Activated T-helper 1 cell treated with anti-CD3 and anti-CD28 coated beads, Interleukin-12 subunit alpha, Interleukin-12 subunit beta, Interleukin-2, Interleukin-4 antibody, amounts not matched to agents 30 ng/mL and 10 ng/mL and 1 ng/mL, durations not matched to agents 14 hours and 24 hours and 36 hours (primary cell): ENCODE measurements around the gene CABLES1. TPM values are rescaled to one million over a fixed set of nuclear protein-coding genes. Genes with fewer than 3 reads are reported as not detected.

Experiments used
- DNase-seq: peaks from one replicate; pipeline ENCODE4 v3.0.0; 2021; ENCODE audit warnings: low spot score
- H3K27ac Mint-ChIP-seq: one replicate; pipeline ENCODE4 v1.8.0; 2021; ENCODE audit warnings: mild to moderate bottlenecking, mixed read lengths
- H3K27me3 Mint-ChIP-seq: one replicate; pipeline ENCODE4 v1.8.0; 2022; ENCODE audit warnings: mild to moderate bottlenecking, moderate library complexity, mixed read lengths; ENCODE audit not compliant: insufficient read depth
- H3K36me3 Mint-ChIP-seq: one replicate; pipeline ENCODE4 v1.8.0; 2021; ENCODE audit warnings: low read depth, mixed read lengths
- H3K4me1 Mint-ChIP-seq: one replicate; pipeline ENCODE4 v1.8.0; 2021; ENCODE audit warnings: low read depth, mixed read lengths
- H3K4me3 Mint-ChIP-seq: one replicate; pipeline ENCODE4 v1.8.0; 2021; ENCODE audit warnings: mild to moderate bottlenecking, moderate library complexity, mixed read lengths
- H3K9me3 Mint-ChIP-seq: one replicate; pipeline ENCODE4 v1.8.0; 2021; ENCODE audit warnings: mixed read lengths
- intact Hi-C: fragments of 100-400 bp; cut with micrococcal nuclease; formaldehyde crosslinking; loops from one replicate; pipeline ENCODE4 v1.15.1; 2024
- total RNA-seq: library from RNA; stranded (reverse); gene quantifications from 2 replicates; pipeline ENCODE4 v1.2.3, GENCODE V29; 2022

The CABLES1 gene
- total RNA-seq, 1 donor from 2014 or later, result 3.2 TPM

DNA sequence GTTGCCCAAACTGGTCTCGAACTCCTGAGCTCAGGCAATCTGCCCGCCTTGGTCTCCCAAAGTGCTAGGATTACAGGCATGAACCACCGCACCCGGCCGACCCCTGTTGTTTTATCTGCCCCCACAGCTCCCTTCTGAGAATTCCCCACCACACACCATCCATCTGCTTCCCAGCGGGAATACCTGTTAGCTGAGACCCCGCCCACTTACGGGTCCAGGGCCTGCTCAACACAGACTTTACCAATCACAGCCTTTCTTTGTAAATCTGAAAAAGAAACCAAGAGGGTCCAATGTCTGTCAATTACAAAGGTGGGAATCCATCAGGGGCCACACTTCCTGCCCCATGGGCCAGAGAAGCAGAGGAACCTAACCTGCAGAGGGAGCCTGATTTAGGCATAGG, 14.2 kb upstream of the CABLES1 start:
- Mint-ChIP-seq H3K9me3 (no peaks in the 10 kb centered on the region), H3K4me3 (no peak overlapping the region)

DNA sequence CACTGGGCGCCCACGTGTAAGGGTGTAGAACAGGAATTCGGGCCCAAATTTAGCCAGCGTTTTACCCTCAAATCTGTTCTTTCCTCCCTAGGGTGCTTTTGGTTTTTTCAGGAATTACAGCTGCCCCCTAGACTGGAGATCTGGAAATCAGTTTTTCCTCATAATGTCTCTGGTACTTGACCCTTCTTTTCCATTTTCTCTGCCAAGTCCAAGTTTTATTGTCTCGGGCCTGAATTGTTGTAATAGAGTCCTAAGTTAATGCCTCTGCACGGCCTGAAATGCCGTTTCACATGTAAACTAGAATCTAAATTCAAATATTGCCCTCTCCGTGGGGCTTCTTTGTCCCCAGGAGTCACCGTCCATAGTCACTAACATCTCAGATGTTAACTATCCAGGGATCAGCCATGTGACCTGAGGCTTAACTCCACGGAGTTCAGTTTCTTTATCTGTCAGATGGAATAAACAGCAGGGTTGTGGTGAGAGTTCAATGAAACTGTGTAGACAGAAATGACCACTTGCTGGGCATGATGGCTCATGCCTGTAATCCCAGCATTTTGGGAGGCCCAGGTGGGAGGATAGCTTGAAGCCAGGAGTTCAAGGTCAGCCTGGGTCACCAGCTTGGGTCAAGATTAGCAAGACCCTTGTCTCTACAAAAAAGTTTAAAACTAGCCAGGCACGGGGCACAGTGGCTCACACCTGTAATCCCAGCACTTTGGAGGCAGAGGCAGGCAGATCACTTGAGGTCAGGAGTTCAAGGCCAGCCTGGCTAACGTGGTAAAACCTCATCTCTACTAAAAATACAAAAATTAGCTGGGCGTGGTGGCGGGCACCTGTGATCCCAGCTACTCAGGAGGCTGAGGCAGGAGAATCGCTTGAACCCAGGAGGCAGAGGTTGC, 12.7 kb upstream of the CABLES1 start:
- H3K27ac Mint-ChIP-seq, result no peak overlapping the region
- DNase-seq, result no peak
- no peaks in the 10 kb centered on the region for H3K36me3 Mint-ChIP-seq
- no peaks in the 10 kb centered on the region for H3K9me3 Mint-ChIP-seq
- intact Hi-C loops, result no loop called here
- no peaks in the 10 kb centered on the region for H3K4me1 Mint-ChIP-seq
- H3K4me3 Mint-ChIP-seq, result no peak overlapping the region
- H3K27me3 Mint-ChIP-seq, result peaks cover 16% of the 10 kb centered on the region

More for the DNA sequence above, 14.2 kb upstream of the CABLES1 start:
- H3K4me1 Mint-ChIP-seq, result no peaks in the 10 kb centered on the region
- DNase-seq, result no peak
- intact Hi-C loops, result no loop called here
- no peak overlapping the region for H3K27ac Mint-ChIP-seq
- peaks cover 16% of the 10 kb centered on the region for H3K27me3 Mint-ChIP-seq
- H3K36me3 Mint-ChIP-seq, result no peaks in the 10 kb centered on the region

DNA sequence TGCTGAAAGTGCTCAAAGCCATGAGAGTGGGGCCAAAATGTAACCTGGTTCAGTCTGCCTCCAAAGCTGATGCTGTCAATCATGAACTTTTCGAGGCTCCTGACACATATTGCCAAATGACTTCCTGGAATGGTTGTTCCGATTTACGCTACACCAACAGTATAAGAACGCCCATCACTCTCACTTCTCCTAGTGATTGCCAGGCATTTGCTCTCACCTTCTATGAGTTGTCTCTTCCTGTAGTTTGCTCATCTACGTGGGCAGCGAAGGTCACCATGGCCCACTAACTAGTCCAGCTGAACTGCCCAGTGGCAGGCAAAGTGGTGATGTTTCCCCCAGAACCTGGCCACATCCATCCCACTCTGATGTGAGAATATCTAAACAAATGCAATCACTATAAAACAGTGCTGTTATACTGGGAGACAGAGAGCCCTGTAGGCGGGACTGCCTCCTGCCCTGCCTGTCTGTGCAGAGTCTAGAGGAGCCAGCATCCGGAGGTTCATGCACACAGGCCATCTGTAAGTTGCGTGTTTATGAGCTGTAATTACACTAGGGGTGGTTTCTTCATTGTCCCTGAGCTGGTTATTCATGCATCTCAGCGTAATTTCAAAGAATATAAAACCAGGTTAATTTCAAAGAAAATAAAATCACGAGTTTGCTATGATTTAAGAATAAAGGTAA, 8.8 kb upstream of the CABLES1 start:
- peaks cover 16% of the 10 kb centered on the region for H3K27me3 Mint-ChIP-seq
- no peaks in the 10 kb centered on the region for H3K9me3 Mint-ChIP-seq
- H3K4me1 Mint-ChIP-seq, result no peaks in the 10 kb centered on the region
- DNase-seq, result no peak
- intact Hi-C loops, result no loop called here
- H3K36me3 Mint-ChIP-seq, result no peaks in the 10 kb centered on the region
- no peak overlapping the region for H3K27ac Mint-ChIP-seq
- no peak overlapping the region for H3K4me3 Mint-ChIP-seq

DNA sequence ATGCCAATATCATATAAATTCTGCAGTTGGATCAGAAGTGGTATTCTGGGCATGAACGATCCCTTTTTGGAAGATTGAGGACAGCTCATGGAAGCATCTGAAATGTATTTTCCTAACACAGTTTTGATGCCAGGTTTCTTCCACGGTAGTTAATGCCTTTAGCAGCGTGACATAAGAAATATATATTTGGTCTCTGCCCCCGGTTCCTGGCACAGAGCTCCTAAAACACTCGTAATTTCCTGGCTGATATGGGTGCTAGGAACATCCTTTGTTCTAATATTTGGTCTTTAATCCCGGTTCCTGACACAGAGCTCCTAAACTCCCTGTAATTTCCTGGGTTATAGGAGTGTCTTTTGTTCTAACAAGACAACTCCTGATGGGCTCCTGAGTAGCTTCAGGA, 8.2 kb upstream of the CABLES1 start:
- peaks cover 5% of the 10 kb centered on the region for H3K4me1 Mint-ChIP-seq
- no peaks in the 10 kb centered on the region for H3K36me3 Mint-ChIP-seq
- no peaks in the 10 kb centered on the region for H3K9me3 Mint-ChIP-seq
- intact Hi-C loops, result no loop called here
- H3K4me3 Mint-ChIP-seq, result no peak overlapping the region
- no peak overlapping the region for H3K27ac Mint-ChIP-seq
- H3K27me3 Mint-ChIP-seq, result peaks cover 16% of the 10 kb centered on the region
- DNase-seq, result no peak

DNA sequence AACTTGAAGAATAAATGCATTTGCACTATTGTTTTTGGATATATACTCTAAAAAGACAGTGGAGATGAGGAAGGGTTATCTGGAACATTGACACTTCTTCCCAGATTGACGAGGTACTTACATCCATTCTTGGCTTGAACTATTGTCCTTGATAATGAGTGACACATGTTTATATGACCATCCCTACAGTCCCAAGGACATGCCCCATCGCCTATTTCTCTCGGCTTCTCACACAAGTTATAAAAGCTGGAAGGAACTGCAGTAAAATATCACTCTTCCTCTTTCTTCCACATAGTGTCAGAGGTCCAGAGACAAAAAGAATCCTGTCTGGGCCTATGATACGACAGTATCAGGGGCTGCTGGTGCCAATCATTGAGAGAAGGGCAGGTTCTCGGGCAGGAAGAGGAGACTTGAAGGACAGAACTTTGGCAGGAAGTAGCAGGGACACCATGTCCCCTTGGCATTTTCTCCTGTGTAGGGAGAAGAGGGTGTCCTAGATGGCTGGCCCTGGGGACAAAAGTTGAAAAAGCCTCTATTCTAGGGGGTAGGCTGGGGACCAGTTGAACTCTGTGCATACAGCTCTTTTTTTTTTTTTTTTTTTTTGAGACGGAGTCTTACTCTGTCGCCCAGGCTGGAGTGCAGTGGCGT, 5.8 kb upstream of the CABLES1 start:
- Mint-ChIP-seq H3K27me3 (peaks cover 12% of the 10 kb centered on the region), H3K4me3 (no peak overlapping the region), H3K27ac (no peak overlapping the region), H3K36me3 (no peaks in the 10 kb centered on the region), H3K4me1 (peaks cover 13% of the 10 kb centered on the region), H3K9me3 (no peaks in the 10 kb centered on the region)
- intact Hi-C loops, result loop anchor here (5.0 to 10.0 kb wide), 5 partner anchors 57 to 455 kb away; partner anchors contain the start of genes NPC1 and RBBP8
- no peak for DNase-seq

DNA sequence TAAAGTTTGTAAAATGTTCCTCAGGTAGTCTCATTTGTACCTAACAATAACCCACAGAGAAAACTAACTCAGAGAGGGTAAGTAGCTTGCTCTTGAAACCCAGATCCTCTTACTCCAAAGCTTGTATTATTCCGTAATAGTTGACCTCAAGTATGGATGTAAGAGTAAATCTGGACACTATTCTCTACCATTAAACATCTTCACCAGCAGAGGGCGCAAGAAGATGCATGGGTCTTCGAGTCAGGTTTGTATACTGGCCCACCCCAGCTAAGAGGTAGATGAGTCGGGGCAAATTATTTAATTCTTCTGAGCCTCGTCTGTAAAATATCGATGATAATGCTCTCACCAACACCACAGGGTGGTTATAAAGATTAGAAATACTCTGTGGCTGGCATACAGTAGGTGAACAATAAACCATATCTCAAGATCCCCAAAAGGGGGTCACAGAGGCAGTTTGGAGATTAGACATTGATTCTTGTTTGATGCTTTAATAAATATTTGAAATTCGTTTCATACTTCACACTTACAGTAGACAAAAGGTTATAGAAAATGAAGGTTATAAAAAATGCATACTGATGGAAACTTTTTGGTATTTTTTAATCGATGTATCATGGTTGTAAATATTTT, 3.5 kb upstream of the CABLES1 start:
- peak; percentile 35 for DNase-seq
- Mint-ChIP-seq H3K4me3 (no peak overlapping the region), H3K27me3 (peaks cover 22% of the 10 kb centered on the region), H3K27ac (no peak overlapping the region), H3K36me3 (no peaks in the 10 kb centered on the region), H3K4me1 (peaks cover 20% of the 10 kb centered on the region), H3K9me3 (no peaks in the 10 kb centered on the region)
- intact Hi-C loops, result loop anchor here (1.0 to 10.0 kb wide), 8 partner anchors 60 to 453 kb away; partner anchors contain the start of genes NPC1 and RBBP8

DNA sequence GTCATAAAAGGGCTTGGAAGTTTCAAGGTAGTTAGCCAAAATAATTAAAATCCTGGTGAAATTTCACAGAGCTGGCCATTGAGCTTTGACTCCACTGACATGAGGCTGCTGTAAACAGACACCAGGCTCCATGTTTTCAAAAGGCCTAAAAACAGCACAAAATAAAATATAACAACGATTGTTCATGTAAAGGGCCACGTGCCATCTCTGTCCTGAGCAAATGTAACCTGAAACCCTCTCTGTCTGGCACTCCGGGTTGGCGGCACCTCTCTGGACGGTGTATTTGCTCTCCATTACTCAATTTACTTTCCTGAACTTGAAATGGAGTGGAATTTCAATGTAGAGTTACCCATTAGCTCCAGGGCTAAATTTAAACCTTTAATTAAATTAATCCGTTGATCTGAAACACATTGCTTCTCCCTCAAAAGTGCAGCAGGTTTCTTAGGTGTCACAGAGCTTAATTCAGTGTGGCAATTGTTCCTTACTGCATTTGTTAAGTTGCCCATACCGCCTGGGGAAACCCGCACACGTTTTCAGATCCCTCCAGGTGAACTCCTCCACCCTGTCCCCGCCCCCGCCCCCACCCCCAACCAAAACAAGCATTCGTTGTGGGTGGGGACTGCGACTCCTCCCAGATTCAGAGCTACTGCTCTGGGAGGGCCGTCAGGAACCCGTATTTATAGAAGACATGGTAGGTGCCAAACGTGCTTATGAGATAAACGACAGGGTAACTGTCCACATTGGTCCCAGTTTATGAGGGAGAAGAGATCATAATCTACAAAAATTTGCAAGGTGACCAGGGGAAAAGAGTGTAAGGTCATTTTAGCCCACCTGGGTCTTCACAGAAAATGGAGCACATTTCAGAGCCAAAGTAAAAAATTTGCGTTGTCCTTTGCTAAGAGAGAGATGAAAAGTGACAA, 1.2 kb upstream of the CABLES1 start:
- no peaks in the 10 kb centered on the region for H3K9me3 Mint-ChIP-seq
- peak overlapping the region; percentile 7 for H3K27ac Mint-ChIP-seq
- peaks cover 2% of the 10 kb centered on the region for H3K36me3 Mint-ChIP-seq
- intact Hi-C loops, result loop anchor here (2.0 to 10.0 kb wide), 6 partner anchors 62 to 451 kb away; partner anchors contain the start of genes NPC1 and RBBP8
- peaks cover 33% of the 10 kb centered on the region for H3K27me3 Mint-ChIP-seq
- peaks cover 29% of the 10 kb centered on the region for H3K4me1 Mint-ChIP-seq
- DNase-seq, result no peak
- H3K4me3 Mint-ChIP-seq, result peak overlapping the region; percentile 72

DNA sequence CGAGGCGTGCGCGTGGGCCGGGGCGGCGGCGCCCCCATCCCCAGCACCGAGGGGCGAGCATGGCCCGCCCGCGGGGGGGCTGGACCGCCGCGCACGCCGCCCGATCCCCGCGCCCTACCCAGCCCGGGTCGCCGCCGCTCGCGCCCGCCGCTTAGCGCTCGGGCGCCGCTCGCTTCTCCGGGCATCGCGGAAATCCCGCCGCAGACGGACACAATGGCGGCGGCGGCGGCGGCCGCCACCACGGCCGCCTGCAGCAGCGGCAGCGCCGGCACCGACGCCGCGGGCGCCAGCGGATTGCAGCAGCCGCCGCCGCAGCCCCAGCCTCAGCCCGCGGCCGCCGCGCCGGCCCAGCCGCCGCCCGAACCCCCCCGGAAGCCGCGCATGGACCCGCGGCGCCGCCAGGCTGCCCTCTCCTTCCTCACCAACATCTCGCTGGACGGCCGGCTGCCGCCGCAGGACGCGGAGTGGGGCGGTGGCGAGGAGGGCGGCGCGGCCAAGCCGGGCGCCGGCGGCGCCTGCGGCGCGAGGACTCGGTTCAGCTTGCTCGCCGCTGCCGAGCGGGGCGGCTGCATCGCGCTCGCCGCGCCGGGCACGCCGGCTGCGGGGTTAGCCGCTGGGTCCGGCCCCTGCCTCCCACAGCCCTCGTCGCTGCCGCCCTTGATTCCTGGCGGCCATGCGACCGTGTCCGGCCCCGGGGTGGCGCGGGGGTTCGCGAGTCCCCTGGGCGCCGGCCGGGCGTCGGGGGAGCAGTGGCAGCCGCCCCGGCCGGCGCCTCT, 453 bp downstream of the CABLES1 start:
- DNase-seq, result no peak
- intact Hi-C loops, result loop anchor here (2.0 to 10.0 kb wide), 6 partner anchors 73 to 449 kb away; partner anchors contain the start of gene NPC1
- H3K27me3 Mint-ChIP-seq, result peaks cover 33% of the 10 kb centered on the region
- H3K4me1 Mint-ChIP-seq, result peaks cover 29% of the 10 kb centered on the region
- H3K36me3 Mint-ChIP-seq, result peaks cover 2% of the 10 kb centered on the region
- H3K27ac Mint-ChIP-seq, result no peak overlapping the region
- H3K4me3 Mint-ChIP-seq, result no peak overlapping the region
- H3K9me3 Mint-ChIP-seq, result no peaks in the 10 kb centered on the region

DNA sequence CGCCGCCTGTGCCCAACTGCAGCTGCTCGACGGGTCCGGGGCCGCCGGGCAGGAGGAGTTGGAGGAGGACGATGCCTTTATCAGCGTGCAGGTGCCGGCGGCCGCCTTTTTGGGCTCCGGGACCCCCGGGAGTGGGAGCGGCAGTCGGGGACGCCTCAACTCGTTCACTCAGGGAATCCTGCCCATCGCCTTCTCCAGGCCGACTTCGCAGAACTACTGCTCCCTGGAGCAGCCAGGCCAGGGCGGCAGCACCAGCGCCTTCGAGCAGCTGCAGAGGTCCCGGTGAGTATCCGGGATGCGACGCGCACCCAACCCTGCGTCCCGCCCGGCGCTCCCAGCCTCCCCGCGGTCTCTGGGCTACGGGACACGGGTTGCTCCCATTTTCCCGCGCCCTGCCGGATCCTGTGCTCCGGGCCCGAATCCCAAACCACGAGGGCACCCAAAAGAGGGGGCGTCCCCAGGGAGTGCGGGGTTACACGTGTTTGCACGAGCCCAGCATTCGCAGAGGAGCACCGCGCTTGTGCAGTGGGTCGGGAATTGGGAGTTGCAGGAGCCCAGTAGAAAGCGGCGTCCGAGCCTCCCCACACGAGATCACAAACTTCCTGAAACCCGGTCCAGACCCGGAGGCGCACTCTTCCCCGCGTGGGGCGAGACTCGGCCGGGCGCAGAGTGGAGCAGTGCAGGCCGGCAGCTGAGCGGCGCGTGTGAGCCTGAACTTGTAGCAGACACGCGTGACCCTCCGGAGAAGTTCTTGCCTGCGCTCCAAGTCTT, 1.2 kb downstream of the CABLES1 start:
- no peak for DNase-seq
- Mint-ChIP-seq H3K4me1 (peaks cover 29% of the 10 kb centered on the region), H3K4me3 (peak overlapping the region; percentile 76), H3K27ac (no peak overlapping the region), H3K27me3 (peaks cover 31% of the 10 kb centered on the region), H3K36me3 (peaks cover 2% of the 10 kb centered on the region), H3K9me3 (no peaks in the 10 kb centered on the region)
- intact Hi-C loops, result loop anchor here (2.0 to 10.0 kb wide), 5 partner anchors 72 to 448 kb away; partner anchors contain the start of gene NPC1

DNA sequence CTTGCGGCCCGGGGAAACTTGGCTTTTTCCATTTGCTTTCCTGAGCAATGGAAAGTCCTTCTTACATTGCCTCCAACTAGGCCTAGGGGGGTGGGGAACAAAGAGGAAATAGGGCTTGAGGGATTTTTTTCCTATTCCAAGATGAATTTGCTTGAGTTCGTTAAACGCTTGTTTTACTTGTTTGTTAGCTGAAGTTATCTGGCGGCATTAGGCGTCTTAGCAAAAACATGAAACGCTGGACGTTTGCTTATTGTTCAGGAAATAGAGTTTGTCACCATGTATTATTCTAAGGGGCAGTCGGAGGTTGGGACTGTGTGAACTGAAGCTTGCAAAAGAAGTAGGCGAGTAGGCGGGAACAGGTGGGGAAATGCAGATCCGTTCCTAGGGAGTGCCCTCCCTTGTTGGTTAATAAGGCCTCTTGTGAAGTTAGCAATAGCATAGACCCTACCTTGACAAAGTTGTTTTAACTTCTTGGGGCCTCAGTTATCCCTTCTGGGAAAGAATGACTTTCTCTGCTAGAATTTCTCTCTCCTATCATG, 1.9 kb downstream of the CABLES1 start:
- H3K27me3 Mint-ChIP-seq, result peaks cover 31% of the 10 kb centered on the region
- peaks cover 24% of the 10 kb centered on the region for H3K4me1 Mint-ChIP-seq
- intact Hi-C loops, result loop anchor here (2.0 to 10.0 kb wide), 5 partner anchors 72 to 448 kb away; partner anchors contain the start of gene NPC1
- peaks cover 2% of the 10 kb centered on the region for H3K36me3 Mint-ChIP-seq
- H3K27ac Mint-ChIP-seq, result no peak overlapping the region
- H3K4me3 Mint-ChIP-seq, result peak overlapping the region; percentile 76
- DNase-seq, result no peak
- H3K9me3 Mint-ChIP-seq, result no peaks in the 10 kb centered on the region
